ENCODE results near the gene EFNA1.

- TF ChIP-seq CTCF (conservative IDR thresholded peaks at IDR 0.05) (no peak), EZH2 (IDR thresholded peaks at IDR 0.05; ENCODE audit: low read depth) (no peak)
Measured at GRCh38 chr1:155133799-155134281, 6.2 kb downstream of the EFNA1 start.

All from PC-9 (cell line).